ENCODE measurements around the gene C10orf120. TPM values are rescaled to one million over a fixed set of nuclear protein-coding genes. Genes with fewer than 3 reads are reported as not detected.

Gene C10orf120
- total RNA-seq: not detected

- H3K27me3 Mint-ChIP-seq (ENCODE audit: low read depth): no peaks in the 10 kb centered on the region
- H3K9me3 Mint-ChIP-seq: no peaks in the 10 kb centered on the region
- no peak for DNase-seq
- H3K4me1 Mint-ChIP-seq (ENCODE audit: low read depth): no peaks in the 10 kb centered on the region
- H3K27ac Mint-ChIP-seq: no peak within 1 kb of the TSS
- H3K4me3 Mint-ChIP-seq: no peak within 1 kb of the TSS
- intact Hi-C loops (cut with micrococcal nuclease): loop anchor here (10.0 kb wide), 1 partner anchor 265 kb away; no protein-coding TSS in a partner anchor
- H3K36me3 Mint-ChIP-seq (ENCODE audit: low read depth): no peaks in the 10 kb centered on the region
- CTCF ChIA-PET: interaction anchor here (1.4 kb wide), 1 partner anchor 51 kb away, joined by 4 read pairs; no protein-coding TSS in a partner anchor
Measured at GRCh38 chr10:122699796-122700455, at the start of gene C10orf120. TSS of gene C10orf120 (minus strand) at chr10:122699846. CDS start at chr10:122699790, 56 bp downstream.

DNA sequence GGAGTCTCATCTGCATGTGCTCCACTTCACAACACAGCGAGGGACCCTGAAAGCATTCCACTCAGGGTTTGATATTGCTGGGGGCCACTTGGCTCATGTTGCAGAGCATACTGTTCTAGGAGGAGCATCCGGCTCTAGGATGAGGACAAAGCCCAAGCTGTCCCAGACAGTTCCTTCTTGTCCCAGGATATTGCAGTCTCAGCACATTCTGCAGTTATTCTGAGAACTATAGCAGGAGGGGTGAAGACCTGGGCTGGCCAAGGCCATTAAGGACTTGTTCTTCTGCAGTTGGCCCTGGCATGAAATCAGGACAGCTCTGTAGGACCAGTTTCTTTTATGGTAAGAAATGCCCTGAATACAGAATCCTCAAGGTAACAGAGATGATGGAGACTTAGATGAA lies 48.9 kb upstream of the C10orf120 start:
- CTCF ChIA-PET: interaction anchor here (1.0 kb wide), 1 partner anchor 16 kb away, joined by 3 read pairs; no protein-coding TSS in a partner anchor
- no peaks in the 10 kb centered on the region for H3K36me3 Mint-ChIP-seq (ENCODE audit: low read depth)
- H3K4me1 Mint-ChIP-seq (ENCODE audit: low read depth): no peaks in the 10 kb centered on the region
- DNase-seq: no peak
- H3K27me3 Mint-ChIP-seq (ENCODE audit: low read depth): peaks cover 6% of the 10 kb centered on the region
- no peaks in the 10 kb centered on the region for H3K9me3 Mint-ChIP-seq
- no peak overlapping the region for H3K27ac Mint-ChIP-seq
- no peak overlapping the region for H3K4me3 Mint-ChIP-seq
- intact Hi-C loops (cut with micrococcal nuclease): no loop called here

- intact Hi-C loops (cut with micrococcal nuclease): no loop called here
- Mint-ChIP-seq H3K9me3 (no peaks in the 10 kb centered on the region), H3K27me3 (ENCODE audit: low read depth) (peaks cover 11% of the 10 kb centered on the region), H3K4me3 (no peak overlapping the region), H3K36me3 (ENCODE audit: low read depth) (no peaks in the 10 kb centered on the region), H3K4me1 (ENCODE audit: low read depth) (no peaks in the 10 kb centered on the region), H3K27ac (no peak overlapping the region)
- no peak for DNase-seq
- CTCF ChIA-PET: no interaction called here
Measured at GRCh38 chr10:122746408-122746807, 46.8 kb upstream of the C10orf120 start.

- intact Hi-C loops (cut with micrococcal nuclease): no loop called here
- no peak overlapping the region for H3K4me3 Mint-ChIP-seq
- peaks cover 15% of the 10 kb centered on the region for H3K27me3 Mint-ChIP-seq (ENCODE audit: low read depth)
- no peak for DNase-seq
- no peaks in the 10 kb centered on the region for H3K4me1 Mint-ChIP-seq (ENCODE audit: low read depth)
- H3K9me3 Mint-ChIP-seq: no peaks in the 10 kb centered on the region
- CTCF ChIA-PET: no interaction called here
- no peak overlapping the region for H3K27ac Mint-ChIP-seq
- no peaks in the 10 kb centered on the region for H3K36me3 Mint-ChIP-seq (ENCODE audit: low read depth)
Measured at GRCh38 chr10:122744257-122744656, 44.6 kb upstream of the C10orf120 start.

- H3K27me3 Mint-ChIP-seq (ENCODE audit: low read depth): peaks cover 9% of the 10 kb centered on the region
- no peaks in the 10 kb centered on the region for H3K4me1 Mint-ChIP-seq (ENCODE audit: low read depth)
- CTCF ChIA-PET: no interaction called here
- intact Hi-C loops (cut with micrococcal nuclease): no loop called here
- H3K27ac Mint-ChIP-seq: no peak overlapping the region
- no peaks in the 10 kb centered on the region for H3K9me3 Mint-ChIP-seq
- H3K4me3 Mint-ChIP-seq: no peak overlapping the region
- no peak for DNase-seq
- no peaks in the 10 kb centered on the region for H3K36me3 Mint-ChIP-seq (ENCODE audit: low read depth)
Measured at GRCh38 chr10:122740640-122741039, 41.0 kb upstream of the C10orf120 start.

DNA sequence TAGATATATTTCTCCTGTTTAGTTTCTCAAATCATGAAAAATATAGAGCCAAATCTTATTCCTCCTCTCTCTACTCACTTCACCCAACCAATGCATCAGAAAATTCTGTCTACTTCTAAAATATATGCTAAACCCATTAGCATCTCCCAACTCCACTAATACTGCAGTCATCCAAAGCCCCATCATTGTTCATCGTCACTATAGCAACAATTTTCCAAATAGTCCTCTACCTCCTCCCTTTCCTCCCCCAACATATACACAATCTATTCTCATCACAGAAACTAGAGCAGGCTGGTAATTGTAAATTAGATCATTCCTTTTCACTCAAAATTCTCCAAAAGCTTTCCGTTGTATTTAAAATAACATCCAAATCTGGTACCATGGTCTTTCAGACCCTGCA lies 38.4 kb upstream of the C10orf120 start:
- CTCF ChIA-PET: no interaction called here
- Mint-ChIP-seq H3K36me3 (ENCODE audit: low read depth) (no peaks in the 10 kb centered on the region), H3K4me3 (no peak overlapping the region), H3K27me3 (ENCODE audit: low read depth) (peaks cover 15% of the 10 kb centered on the region), H3K9me3 (no peaks in the 10 kb centered on the region), H3K27ac (no peak overlapping the region), H3K4me1 (ENCODE audit: low read depth) (no peaks in the 10 kb centered on the region)
- intact Hi-C loops (cut with micrococcal nuclease): no loop called here
- no peak for DNase-seq

GRCh38 chr10:122733931-122734665 lies 34.5 kb upstream of the C10orf120 start:
- CTCF ChIA-PET: no interaction called here
- Mint-ChIP-seq H3K9me3 (no peaks in the 10 kb centered on the region), H3K36me3 (ENCODE audit: low read depth) (no peaks in the 10 kb centered on the region), H3K4me3 (no peak overlapping the region), H3K4me1 (ENCODE audit: low read depth) (no peaks in the 10 kb centered on the region), H3K27me3 (ENCODE audit: low read depth) (peaks cover 16% of the 10 kb centered on the region), H3K27ac (no peak overlapping the region)
- intact Hi-C loops (cut with micrococcal nuclease): no loop called here
- DNase-seq: no peak

DNA sequence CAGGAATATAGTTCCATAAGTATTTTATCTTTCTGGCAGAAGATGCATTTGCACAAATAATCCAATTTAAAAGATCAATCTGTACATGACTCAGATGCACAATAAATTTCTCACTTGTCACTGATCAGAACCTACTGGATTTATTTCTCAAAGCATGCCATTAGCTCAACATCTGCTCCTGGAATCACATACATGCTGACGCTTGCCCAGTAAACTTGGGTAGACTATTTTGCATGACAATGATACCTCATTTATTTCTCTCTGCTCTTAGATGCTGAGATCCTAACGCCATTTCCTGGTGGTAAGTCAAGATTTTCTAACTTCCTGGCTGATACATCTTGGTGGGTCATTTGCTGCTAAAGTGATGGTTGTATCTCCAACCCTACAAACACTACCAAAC lies 33.8 kb upstream of the C10orf120 start:
- Mint-ChIP-seq H3K36me3 (ENCODE audit: low read depth) (no peaks in the 10 kb centered on the region), H3K9me3 (no peaks in the 10 kb centered on the region), H3K27me3 (ENCODE audit: low read depth) (peaks cover 17% of the 10 kb centered on the region), H3K4me3 (no peak overlapping the region), H3K4me1 (ENCODE audit: low read depth) (no peaks in the 10 kb centered on the region), H3K27ac (no peak overlapping the region)
- no peak for DNase-seq
- CTCF ChIA-PET: no interaction called here
- intact Hi-C loops (cut with micrococcal nuclease): no loop called here

GRCh38 chr10:122730238-122730637 lies 30.6 kb upstream of the C10orf120 start:
- no peaks in the 10 kb centered on the region for H3K4me1 Mint-ChIP-seq (ENCODE audit: low read depth)
- H3K9me3 Mint-ChIP-seq: no peaks in the 10 kb centered on the region
- H3K27me3 Mint-ChIP-seq (ENCODE audit: low read depth): peaks cover 17% of the 10 kb centered on the region
- CTCF ChIA-PET: no interaction called here
- intact Hi-C loops (cut with micrococcal nuclease): no loop called here
- no peak for DNase-seq
- no peak overlapping the region for H3K27ac Mint-ChIP-seq
- no peak overlapping the region for H3K4me3 Mint-ChIP-seq
- H3K36me3 Mint-ChIP-seq (ENCODE audit: low read depth): no peaks in the 10 kb centered on the region

DNA sequence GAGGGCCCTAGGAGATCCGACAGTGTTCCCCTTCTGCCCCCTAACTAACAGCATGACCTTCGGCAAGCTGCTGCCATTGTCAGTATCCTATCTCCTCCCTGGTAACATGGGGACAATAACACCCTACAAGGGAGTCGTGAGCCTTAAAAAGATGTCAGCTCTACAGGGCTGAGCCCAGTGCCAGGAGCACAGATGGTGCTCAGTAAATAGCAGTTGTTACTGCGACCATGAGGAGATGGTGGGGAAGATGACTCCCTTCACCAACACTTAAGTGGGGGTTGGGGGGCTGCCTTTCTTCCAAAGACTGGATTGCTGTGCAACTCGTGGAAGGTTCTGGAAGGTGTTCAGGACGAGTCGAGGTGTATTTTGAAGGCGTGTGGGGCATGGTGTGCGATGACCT lies 29.5 kb upstream of the C10orf120 start:
- intact Hi-C loops (cut with micrococcal nuclease): no loop called here
- Mint-ChIP-seq H3K4me3 (no peak overlapping the region), H3K27ac (no peak overlapping the region), H3K36me3 (ENCODE audit: low read depth) (no peaks in the 10 kb centered on the region), H3K9me3 (no peaks in the 10 kb centered on the region), H3K4me1 (ENCODE audit: low read depth) (no peaks in the 10 kb centered on the region), H3K27me3 (ENCODE audit: low read depth) (peaks cover 17% of the 10 kb centered on the region)
- CTCF ChIA-PET: no interaction called here
- no peak for DNase-seq

- Mint-ChIP-seq H3K27ac (no peak overlapping the region), H3K4me1 (ENCODE audit: low read depth) (no peaks in the 10 kb centered on the region), H3K4me3 (no peak overlapping the region), H3K27me3 (ENCODE audit: low read depth) (peaks cover 14% of the 10 kb centered on the region), H3K36me3 (ENCODE audit: low read depth) (no peaks in the 10 kb centered on the region), H3K9me3 (no peaks in the 10 kb centered on the region)
- DNase-seq: no peak
- intact Hi-C loops (cut with micrococcal nuclease): no loop called here
- CTCF ChIA-PET: no interaction called here
Measured at GRCh38 chr10:122727426-122727825, 27.8 kb upstream of the C10orf120 start.

GRCh38 chr10:122725768-122726167 lies 26.1 kb upstream of the C10orf120 start:
- Mint-ChIP-seq H3K9me3 (no peaks in the 10 kb centered on the region), H3K4me3 (no peak overlapping the region), H3K4me1 (ENCODE audit: low read depth) (no peaks in the 10 kb centered on the region), H3K36me3 (ENCODE audit: low read depth) (no peaks in the 10 kb centered on the region), H3K27me3 (ENCODE audit: low read depth) (peaks cover 11% of the 10 kb centered on the region), H3K27ac (no peak overlapping the region)
- DNase-seq: no peak
- intact Hi-C loops (cut with micrococcal nuclease): no loop called here
- CTCF ChIA-PET: interaction anchor here (0.6 to 1.0 kb wide), 2 partner anchors 413 to 832 kb away, joined by 3 read pairs; no protein-coding TSS in a partner anchor

- no peak for DNase-seq
- no peaks in the 10 kb centered on the region for H3K4me1 Mint-ChIP-seq (ENCODE audit: low read depth)
- H3K4me3 Mint-ChIP-seq: no peak overlapping the region
- intact Hi-C loops (cut with micrococcal nuclease): no loop called here
- no peak overlapping the region for H3K27ac Mint-ChIP-seq
- no peaks in the 10 kb centered on the region for H3K9me3 Mint-ChIP-seq
- CTCF ChIA-PET: no interaction called here
- H3K36me3 Mint-ChIP-seq (ENCODE audit: low read depth): no peaks in the 10 kb centered on the region
- peaks cover 11% of the 10 kb centered on the region for H3K27me3 Mint-ChIP-seq (ENCODE audit: low read depth)
Measured at GRCh38 chr10:122725006-122725405, 25.4 kb upstream of the C10orf120 start.

All from activated naive CD4-positive, alpha-beta T cell treated with anti-CD3 and anti-CD28 coated beads for 36 hours (primary cell).